Upper lobe of right lung (tissue), 1 donor: ENCODE data around the gene AFP. TPM values are rescaled to one million over a fixed set of nuclear protein-coding genes. Genes with fewer than 3 reads are reported as not detected.

Experiments
- ATAC-seq: fragments of 200-7000 bp; cut with Tn5 transposase; one replicate; pipeline ENCODE4 v1.9.1; 2020; ENCODE audit warnings: mild to moderate bottlenecking, moderate library complexity
- DNase-seq: peaks from one replicate; pipeline ENCODE4 v3.0.0-alpha.2; 2020
- H3K27ac ChIP-seq: fragments of 200-600 bp; one replicate; pipeline ENCODE4 v1.8.0; 2022
- H3K27me3 ChIP-seq: fragments of 200-600 bp; one replicate; pipeline ENCODE4 v1.8.0; 2022; ENCODE audit warnings: mild to moderate bottlenecking
- H3K36me3 ChIP-seq: fragments of 200-600 bp; one replicate; pipeline ENCODE4 v1.8.0; 2022
- H3K4me1 ChIP-seq: fragments of 200-600 bp; one replicate; pipeline ENCODE4 v1.8.0; 2022
- H3K4me3 ChIP-seq: fragments of 200-600 bp; one replicate; pipeline ENCODE4 v1.8.0; 2022; ENCODE audit warnings: mild to moderate bottlenecking
- H3K9me3 ChIP-seq: fragments of 200-600 bp; one replicate; pipeline ENCODE4 v1.8.0; 2022
- CTCF ChIP-seq: fragments of 200-600 bp; IDR thresholded peaks from one replicate; pipeline ENCODE4 v1.8.0; 2022; ENCODE audit warnings: antibody characterized with exemption
- intact Hi-C: fragments of 100-400 bp; cut with DNase I; formaldehyde crosslinking; loops from one replicate; pipeline ENCODE4 v1.11.0; 2022
- total RNA-seq: library from RNA; stranded (reverse); fragmentation: NEBNext Ultra II Directional; extraction: Animal tissue kit (Norgen Biotek cat#: 25700); gene quantifications from one replicate; pipeline ENCODE4 v1.2.1, GENCODE V29; 2021
- donor health status: DM: no; HTN: yes; CAD: no; lungs with severe emphysema.

Gene AFP
- total RNA-seq, 1 donor from 2014 or later, result not detected

- no peaks in the 10 kb centered on the region for H3K27me3 ChIP-seq
- H3K4me3 ChIP-seq, result no peak overlapping the region
- TF ChIP-seq CTCF, result no peak
- intact Hi-C loops, result no loop called here
- ATAC-seq (no peak), DNase-seq (no peak)
- H3K27ac ChIP-seq, result no peak overlapping the region
- H3K4me1 ChIP-seq, result no peaks in the 10 kb centered on the region
- no peaks in the 10 kb centered on the region for H3K9me3 ChIP-seq
- no peaks in the 10 kb centered on the region for H3K36me3 ChIP-seq
Measured at GRCh38 chr4:73456177-73457022, 20.4 kb downstream of the AFP start.

- H3K27me3 ChIP-seq, result no peaks in the 10 kb centered on the region
- H3K36me3 ChIP-seq, result no peaks in the 10 kb centered on the region
- no peaks in the 10 kb centered on the region for H3K9me3 ChIP-seq
- DNase-seq (no peak), ATAC-seq (no peak)
- intact Hi-C loops, result no loop called here
- no peak overlapping the region for H3K27ac ChIP-seq
- no peaks in the 10 kb centered on the region for H3K4me1 ChIP-seq
- no peak overlapping the region for H3K4me3 ChIP-seq
- no peak for TF ChIP-seq CTCF
Measured at GRCh38 chr4:73458184-73459047, 22.4 kb downstream of the AFP start.

- Histone ChIP-seq H3K4me3 (no peak overlapping the region), H3K27ac (no peak overlapping the region), H3K27me3 (no peaks in the 10 kb centered on the region), H3K9me3 (no peaks in the 10 kb centered on the region), H3K4me1 (no peaks in the 10 kb centered on the region), H3K36me3 (no peaks in the 10 kb centered on the region)
- ATAC-seq, result no peak
- no peak for TF ChIP-seq CTCF
- no peak for DNase-seq
- intact Hi-C loops, result no loop called here
Measured at GRCh38 chr4:73459048-73459421, 23.0 kb downstream of the AFP start.

- ATAC-seq (no peak), DNase-seq (no peak)
- intact Hi-C loops, result no loop called here
- Histone ChIP-seq H3K4me3 (no peak overlapping the region), H3K27ac (no peak overlapping the region), H3K4me1 (no peaks in the 10 kb centered on the region), H3K36me3 (no peaks in the 10 kb centered on the region), H3K9me3 (no peaks in the 10 kb centered on the region), H3K27me3 (no peaks in the 10 kb centered on the region)
- TF ChIP-seq CTCF, result no peak
Measured at GRCh38 chr4:73460913-73461522, 25.0 kb downstream of the AFP start.

GRCh38 chr4:73468170-73468569, 32.1 kb downstream of the AFP start:
- Histone ChIP-seq H3K9me3 (no peaks in the 10 kb centered on the region), H3K27ac (no peak overlapping the region), H3K27me3 (no peaks in the 10 kb centered on the region), H3K4me1 (no peaks in the 10 kb centered on the region), H3K4me3 (no peak overlapping the region), H3K36me3 (no peaks in the 10 kb centered on the region)
- no peak for TF ChIP-seq CTCF
- DNase-seq, result no peak
- intact Hi-C loops, result no loop called here
- no peak for ATAC-seq
